HEK293T (cell line): Measurements from ENCODE around the gene ZGPAT.

ENCODE experiments used
- CTCF ChIA-PET: fragments of 350-600 bp; formaldehyde crosslinking; extraction: SDS; loops from one replicate; lab custom pipeline; 2021; ENCODE audit warnings: antibody characterized with exemption, inconsistent platforms; lab: Yijun Ruan, JAX
- POLR2A ChIA-PET: fragments of 350-600 bp; formaldehyde crosslinking; extraction: SDS; loops from one replicate; lab custom pipeline; 2020; ENCODE audit warnings: antibody characterized with exemption, inconsistent platforms; lab: Yijun Ruan, JAX
- DNase-seq: peaks from one replicate; pipeline ENCODE4 v3.0.0; 2012; ENCODE audit warnings: mixed read lengths; ENCODE audit errors: extremely low spot score
- ARNT ChIP-seq: fragments of 450-650 bp; IDR thresholded peaks from 2 replicates; pipeline ENCODE4 v1.6.1; 2017; ENCODE audit warnings: mild to moderate bottlenecking
- BHLHE40 ChIP-seq: fragments of 450-650 bp; IDR thresholded peaks from 2 replicates; pipeline ENCODE4 v1.6.1; 2016; ENCODE audit warnings: mild to moderate bottlenecking, moderate library complexity, borderline replicate concordance
- CTBP1 ChIP-seq: fragments of 450-650 bp; IDR thresholded peaks from 2 replicates; pipeline ENCODE4 v1.6.1; 2016; ENCODE audit warnings: borderline replicate concordance
- ELF4 ChIP-seq: fragments of 450-650 bp; IDR thresholded peaks from 2 replicates; pipeline ENCODE4 v1.6.1; 2017; ENCODE audit warnings: antibody characterized with exemption
- FOXA1 ChIP-seq: fragments of 450-650 bp; IDR thresholded peaks from 2 replicates; pipeline ENCODE4 v1.6.1; 2016; ENCODE audit warnings: mild to moderate bottlenecking
- FOXK2 ChIP-seq: fragments of 450-650 bp; IDR thresholded peaks from 2 replicates; pipeline ENCODE4 v1.6.1; 2016; ENCODE audit warnings: mild to moderate bottlenecking
- FOXM1 ChIP-seq: fragments of 450-650 bp; IDR thresholded peaks from 2 replicates; pipeline ENCODE4 v1.6.1; 2017; ENCODE audit warnings: mild to moderate bottlenecking, borderline replicate concordance
- HDGF ChIP-seq: fragments of 450-650 bp; IDR thresholded peaks from 2 replicates; pipeline ENCODE4 v1.6.1; 2017; ENCODE audit warnings: antibody characterized with exemption, borderline replicate concordance
- L3MBTL2 ChIP-seq: fragments of 450-650 bp; conservative IDR thresholded peaks from 2 replicates; pipeline ENCODE4 v1.6.1; 2016; ENCODE audit warnings: mild to moderate bottlenecking
- LEF1 ChIP-seq: fragments of 450-650 bp; IDR thresholded peaks from 2 replicates; pipeline ENCODE4 v1.6.1; 2017; ENCODE audit warnings: mild to moderate bottlenecking, borderline replicate concordance
- NFRKB ChIP-seq: fragments of 450-650 bp; IDR thresholded peaks from 2 replicates; pipeline ENCODE4 v1.6.1; 2016; ENCODE audit warnings: mild to moderate bottlenecking, moderate library complexity
- SP1 ChIP-seq: fragments of 450-650 bp; IDR thresholded peaks from 2 replicates; pipeline ENCODE4 v1.6.1; 2017
- SUZ12 ChIP-seq: fragments of 450-650 bp; IDR thresholded peaks from 2 replicates; pipeline ENCODE4 v1.6.1; 2016; ENCODE audit warnings: mild to moderate bottlenecking
- TARDBP ChIP-seq: fragments of 450-650 bp; IDR thresholded peaks from 2 replicates; pipeline ENCODE4 v1.6.1; 2016
- ZNF384 ChIP-seq: fragments of 450-650 bp; IDR thresholded peaks from 2 replicates; pipeline ENCODE4 v1.6.1; 2016
- TF ChIP-seq, protein P1 (sequence below): fragments of 450-650 bp; IDR thresholded peaks from 2 replicates; pipeline ENCODE4 v1.6.1; 2016

The ZGPAT gene

DNA sequence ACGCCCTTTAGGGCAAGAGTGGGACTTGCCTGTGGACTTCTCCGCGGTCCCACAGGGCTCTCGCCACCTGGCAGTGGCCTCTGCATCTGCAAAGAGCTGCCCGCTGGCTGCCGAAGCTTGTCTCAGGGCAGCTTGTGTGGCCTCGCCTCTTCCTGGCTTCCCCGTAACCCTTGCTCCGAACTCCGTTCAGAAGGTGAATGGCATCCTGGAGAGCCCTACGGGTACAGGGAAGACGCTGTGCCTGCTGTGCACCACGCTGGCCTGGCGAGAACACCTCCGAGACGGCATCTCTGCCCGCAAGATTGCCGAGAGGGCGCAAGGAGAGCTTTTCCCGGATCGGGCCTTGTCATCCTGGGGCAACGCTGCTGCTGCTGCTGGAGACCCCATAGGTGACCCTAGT lies 46.7 kb upstream of the ZGPAT start:
- ChIA-PET CTCF (no interaction called here), POLR2A (interaction anchor here (1.1 to 1.4 kb wide), 2 partner anchors 8 to 126 kb away, joined by 3 read pairs; partner anchors contain the start of gene STMN3)
- TF ChIP-seq ZNF384 (no peak), LEF1 (no peak), FOXA1 (no peak), NFRKB (no peak), ELF4 (no peak)
- DNase-seq: no peak

DNA sequence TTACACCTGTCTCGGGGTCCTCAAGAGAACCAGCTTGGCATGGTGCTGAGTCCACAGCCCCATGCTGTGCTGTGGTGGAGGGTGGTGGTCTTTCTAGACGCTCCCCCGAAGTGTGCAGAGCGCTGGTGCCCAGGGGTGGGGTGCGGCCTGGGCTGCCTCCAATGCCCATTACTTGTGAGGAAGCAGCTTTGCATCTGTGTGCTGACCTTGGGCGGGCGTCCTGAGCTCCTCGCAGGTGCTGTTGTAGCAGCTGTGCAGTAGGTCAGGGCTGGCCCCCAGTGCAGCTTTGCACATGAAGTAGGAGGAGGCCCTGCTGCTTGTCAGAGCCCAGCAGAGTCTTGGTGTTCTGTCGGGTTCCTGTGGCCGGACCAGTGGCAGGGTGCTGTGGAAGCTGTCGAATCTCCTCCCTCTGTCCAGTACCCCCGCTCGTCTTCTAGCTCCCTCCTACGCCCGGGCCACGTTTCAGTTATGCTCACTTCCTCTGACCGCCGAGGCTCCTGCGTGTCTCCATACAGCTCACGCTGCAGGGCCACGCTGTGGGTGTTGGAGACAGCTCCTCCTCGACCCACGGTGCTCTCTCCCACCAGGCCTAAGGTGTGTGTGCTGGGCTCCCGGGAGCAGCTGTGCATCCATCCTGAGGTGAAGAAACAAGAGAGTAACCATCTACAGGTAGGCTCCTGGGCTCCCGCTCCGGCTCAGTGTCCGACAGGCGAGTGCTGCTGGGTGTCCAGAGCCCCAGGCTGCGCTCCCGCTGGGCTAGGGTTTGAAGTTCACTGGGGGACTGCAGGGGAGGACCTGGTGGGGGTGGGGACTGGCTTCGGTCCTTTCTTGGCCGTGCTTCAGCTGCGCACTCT lies 45.7 kb upstream of the ZGPAT start:
- CTCF ChIA-PET: no interaction called here
- POLR2A ChIA-PET: interaction anchor here (1.4 kb wide), 1 partner anchor 9 kb away, joined by 3 read pairs; the partner anchor contains the start of gene STMN3
- no peak for DNase-seq
- TF ChIP-seq TARDBP (no peak), ARNT (no peak)

DNA sequence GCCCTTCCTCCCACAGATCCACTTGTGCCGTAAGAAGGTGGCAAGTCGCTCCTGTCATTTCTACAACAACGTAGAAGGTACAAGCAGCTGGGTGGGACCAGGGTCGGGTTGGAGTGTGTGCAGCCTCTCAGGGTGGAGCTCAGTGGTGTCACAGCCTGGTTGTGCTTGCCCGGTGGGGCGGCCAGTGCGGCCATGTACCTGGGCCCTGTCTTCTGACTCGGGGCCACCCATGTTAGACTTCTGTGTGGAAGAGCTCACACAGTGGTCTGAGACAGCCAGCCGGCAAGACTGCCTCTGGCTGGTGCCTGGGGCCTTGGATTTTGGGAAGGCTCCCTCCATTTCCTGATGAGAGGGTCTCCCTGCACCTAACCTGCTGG lies 45.0 kb upstream of the ZGPAT start:
- POLR2A ChIA-PET: interaction anchor here (1.4 kb wide), 1 partner anchor 10 kb away, joined by 3 read pairs; the partner anchor contains the start of gene STMN3
- TF ChIP-seq TARDBP (no peak), FOXK2 (no peak), ARNT (no peak), L3MBTL2 (no peak), LEF1 (no peak), FOXA1 (no peak), SUZ12 (no peak), NFRKB (no peak), BHLHE40 (no peak), ZNF384 (no peak), CTBP1 (no peak), ELF4 (no peak), HDGF (no peak), FOXM1 (no peak), SP1 (no peak)
- TF ChIP-seq, protein P1, sequence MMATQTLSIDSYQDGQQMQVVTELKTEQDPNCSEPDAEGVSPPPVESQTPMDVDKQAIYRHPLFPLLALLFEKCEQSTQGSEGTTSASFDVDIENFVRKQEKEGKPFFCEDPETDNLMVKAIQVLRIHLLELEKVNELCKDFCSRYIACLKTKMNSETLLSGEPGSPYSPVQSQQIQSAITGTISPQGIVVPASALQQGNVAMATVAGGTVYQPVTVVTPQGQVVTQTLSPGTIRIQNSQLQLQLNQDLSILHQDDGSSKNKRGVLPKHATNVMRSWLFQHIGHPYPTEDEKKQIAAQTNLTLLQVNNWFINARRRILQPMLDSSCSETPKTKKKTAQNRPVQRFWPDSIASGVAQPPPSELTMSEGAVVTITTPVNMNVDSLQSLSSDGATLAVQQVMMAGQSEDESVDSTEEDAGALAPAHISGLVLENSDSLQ: no peak
- CTCF ChIA-PET: no interaction called here
- DNase-seq: no peak

DNA sequence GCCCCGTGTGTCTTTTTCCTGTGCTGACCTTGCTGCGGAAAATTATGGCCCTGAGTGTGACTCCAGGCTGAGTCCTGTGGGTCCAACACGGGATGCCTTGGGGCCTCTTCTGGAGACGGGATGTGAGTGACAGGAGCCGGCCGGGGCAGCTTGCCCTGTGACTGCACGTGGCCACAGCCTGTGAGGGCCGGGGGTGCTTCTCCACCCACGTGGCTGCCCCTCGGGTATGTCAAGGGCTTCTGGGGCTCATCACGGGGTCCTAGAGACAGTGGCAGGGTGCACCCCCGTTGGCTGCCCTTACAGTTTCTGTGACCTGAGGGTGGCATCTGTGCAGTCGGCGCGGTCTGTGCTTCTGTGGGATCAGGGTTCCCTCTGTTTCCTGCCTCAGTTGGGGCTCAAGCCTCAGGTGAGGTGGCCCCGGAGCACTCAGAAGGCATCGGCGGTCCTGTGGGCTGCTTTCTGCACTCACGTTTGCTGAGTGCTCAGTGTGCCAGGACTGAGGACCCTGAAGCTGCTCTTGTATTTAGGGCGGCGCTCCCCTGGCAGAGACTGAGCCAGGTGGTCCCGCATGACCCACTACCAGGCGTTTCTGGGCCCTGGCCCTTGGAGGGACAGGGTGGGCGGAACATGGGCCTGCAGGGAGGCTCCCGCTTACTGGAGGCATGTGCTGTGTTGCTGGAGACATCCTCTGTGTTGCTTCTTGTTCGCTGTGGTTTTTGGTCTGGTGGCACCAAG lies 44.3 kb upstream of the ZGPAT start:
- ChIA-PET CTCF (no interaction called here), POLR2A (no interaction called here)
- no peak for TF ChIP-seq SP1
- TF ChIP-seq, protein P1: no peak
- no peak for TF ChIP-seq SUZ12
- TF ChIP-seq ELF4: no peak
- no peak for TF ChIP-seq TARDBP
- DNase-seq: no peak

DNA sequence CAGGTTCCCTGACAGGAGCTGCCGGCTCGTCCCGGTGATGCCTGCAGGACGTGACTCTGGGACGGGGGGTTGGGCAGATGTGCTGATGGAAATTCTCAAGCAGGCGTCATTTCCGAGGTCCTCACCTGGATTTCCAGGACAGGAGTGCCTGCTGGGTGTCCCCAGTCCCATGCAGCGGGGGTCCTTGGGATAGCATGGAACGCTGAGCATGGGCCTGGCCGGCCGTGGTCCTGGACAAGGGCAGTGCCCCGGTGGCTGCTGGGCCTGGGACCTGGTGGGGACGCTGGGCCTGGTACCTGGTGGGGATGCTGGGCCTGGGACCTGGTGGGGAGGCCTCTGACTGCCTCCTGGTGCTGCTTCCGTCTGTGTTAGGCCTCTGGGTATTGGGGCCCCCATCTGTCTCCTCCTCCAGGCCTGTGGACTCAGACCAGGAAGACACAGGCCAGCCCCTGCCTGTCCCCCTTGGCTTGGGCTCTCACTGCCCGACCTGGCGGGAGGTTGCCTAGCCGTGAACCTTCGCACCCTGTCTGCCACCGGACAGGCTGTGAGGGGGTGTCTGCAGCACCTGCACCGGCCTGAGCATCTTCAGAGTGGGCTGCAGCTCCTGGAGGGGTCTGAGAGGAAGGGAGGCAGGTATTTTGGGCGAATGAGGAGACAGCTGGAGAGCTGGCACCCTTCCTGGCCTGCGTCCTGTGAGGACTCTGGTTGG lies 43.5 kb upstream of the ZGPAT start:
- no peak for DNase-seq
- TF ChIP-seq NFRKB (no peak), ZNF384 (no peak), SP1 (no peak), ARNT (no peak), LEF1 (no peak), CTBP1 (no peak), FOXM1 (no peak), BHLHE40 (no peak), FOXA1 (no peak), HDGF (no peak)
- TF ChIP-seq, protein P1: no peak
- POLR2A ChIA-PET: no interaction called here
- CTCF ChIA-PET: no interaction called here
